Smooth muscle cell (in vitro differentiated cells): ENCODE measurements around the gene NEDD4L. TPM values are rescaled to one million over a fixed set of nuclear protein-coding genes. Genes with fewer than 3 reads are reported as not detected.

Experiments used
- DNase-seq: peaks from one replicate; lab custom pipeline; 2025; ENCODE audit not compliant: unreplicated experiment; lab: John Stamatoyannopoulos, UW
- H2AFZ ChIP-seq: fragments of 200-600 bp; sonication (generic); 2 replicates; pipeline ENCODE4 v1.6.0; 2016; ENCODE audit warnings: antibody characterized with exemption, low read depth, mild to moderate bottlenecking
- H3F3A ChIP-seq: fragments of 200-600 bp; sonication (generic); 2 replicates; pipeline ENCODE4 v1.6.0; 2017; ENCODE audit warnings: antibody characterized with exemption, low read depth
- H3K27ac ChIP-seq: fragments of 200-600 bp; sonication (generic); 2 replicates; pipeline ENCODE4 v1.5.1; 2016; ENCODE audit warnings: low read depth, mild to moderate bottlenecking
- H3K27me3 ChIP-seq: fragments of 200-600 bp; sonication (generic); 2 replicates; pipeline ENCODE4 v1.6.1; 2016; ENCODE audit warnings: low read depth, mild to moderate bottlenecking
- H3K36me3 ChIP-seq: fragments of 200-600 bp; sonication (generic); 2 replicates; pipeline ENCODE4 v1.5.1; 2016; ENCODE audit warnings: low read depth
- H3K4me1 ChIP-seq: fragments of 200-600 bp; sonication (generic); 2 replicates; pipeline ENCODE4 v1.5.1; 2016; ENCODE audit warnings: low read depth
- H3K4me2 ChIP-seq: fragments of 200-600 bp; sonication (generic); 2 replicates; pipeline ENCODE4 v1.6.0; 2016; ENCODE audit warnings: mild to moderate bottlenecking
- H3K4me3 ChIP-seq: fragments of 200-600 bp; sonication (generic); 2 replicates; pipeline ENCODE4 v1.5.1; 2016; ENCODE audit warnings: mild to moderate bottlenecking
- H3K79me2 ChIP-seq: fragments of 200-600 bp; sonication (generic); 2 replicates; pipeline ENCODE4 v1.6.0; 2016; ENCODE audit warnings: low read depth, mild to moderate bottlenecking
- H3K9ac ChIP-seq: fragments of 200-600 bp; sonication (generic); 2 replicates; pipeline ENCODE4 v1.6.0; 2016; ENCODE audit warnings: low read depth
- H3K9me3 ChIP-seq: fragments of 200-600 bp; sonication (generic); replicated peaks from 2 replicates; pipeline ENCODE4 v1.5.1; 2016; ENCODE audit warnings: low read depth
- H4K20me1 ChIP-seq: fragments of 200-600 bp; sonication (generic); 2 replicates; pipeline ENCODE4 v1.6.0; 2016; ENCODE audit warnings: low read depth
- WGBS: methylation state at CpG from one replicate; pipeline ENCODE4 v1.1.7; 2016; ENCODE audit warnings: low lambda C conversion rate; 5-methylcytosine and 5-hydroxymethylcytosine counted together
- polyA plus RNA-seq: library from polyadenylated mRNA; unstranded; fragments of >200 nt; fragmentation: Nextera tagmentation; extraction: Ambion mirVana; gene quantifications from 2 replicates; pipeline ENCODE4 v1.2.1, GENCODE V29; 2016
- total RNA-seq: library from RNA; depleted of rRNA; stranded (reverse); fragments of >200 nt; gene quantifications from 2 replicates; pipeline ENCODE4 v1.2.3, GENCODE V29; 2014
- TF ChIP-seq, protein P1 (sequence below): fragments of 200-600 bp; sonication (generic); IDR thresholded peaks from 2 replicates; pipeline ENCODE4 v1.5.1; 2017; ENCODE audit warnings: borderline replicate concordance, mild to moderate bottlenecking, antibody characterized with exemption; ENCODE audit not compliant: insufficient read depth, poor library complexity, severe bottlenecking

The NEDD4L gene
- total and polyA plus RNA-seq, 2 experiments from 2014 or later = 8.7 to 41.3 TPM

DNA sequence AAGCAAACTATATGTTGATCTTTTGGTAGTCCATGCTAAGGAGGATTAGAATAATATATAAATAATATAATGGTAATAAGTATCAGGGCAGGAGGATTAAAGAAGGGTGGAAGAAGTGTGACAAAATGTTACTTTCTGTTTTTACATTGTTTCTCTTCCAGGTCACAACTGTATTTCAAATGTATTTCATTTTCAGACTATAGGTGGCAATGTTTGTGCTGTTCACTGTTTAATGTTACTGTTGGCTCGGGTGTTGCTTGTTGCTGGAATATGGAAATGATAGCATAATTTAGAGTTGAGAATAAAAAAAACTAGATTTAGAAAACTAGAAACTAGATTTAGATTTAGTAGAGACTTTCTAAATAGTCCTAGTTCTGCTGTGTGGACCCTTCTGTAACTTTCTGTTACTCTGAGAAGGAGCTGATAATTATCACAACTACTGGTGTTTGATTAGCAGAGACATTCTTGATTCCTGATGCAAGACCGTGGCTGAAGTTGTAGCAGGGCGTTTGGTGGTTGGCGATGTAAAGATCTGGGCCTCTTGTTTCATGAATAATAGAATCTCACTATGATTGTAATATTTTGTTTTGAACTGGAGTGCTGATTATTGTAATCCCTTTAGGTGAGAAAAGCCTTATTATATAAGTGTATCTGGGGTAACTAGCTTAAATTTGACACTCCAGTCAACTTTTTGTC, 7.9 kb downstream of the NEDD4L start:
- no peak for DNase-seq
- Histone ChIP-seq H3K9ac (no peak overlapping the region), H3K27me3 (no peaks in the 10 kb centered on the region), H3K4me1 (peaks cover 9% of the 10 kb centered on the region), H3K36me3 (no peaks in the 10 kb centered on the region), H3K4me3 (no peak overlapping the region), H3K9me3 (no peaks in the 10 kb centered on the region), H3F3A (no peaks in the 10 kb centered on the region), H3K4me2 (no peak overlapping the region), H3K27ac (no peak overlapping the region), H2AFZ (no peak overlapping the region), H3K79me2 (no peaks in the 10 kb centered on the region), H4K20me1 (no peaks in the 10 kb centered on the region)
- 65% methylated on average over 4 of the region's 4 CpGs for whole genome bisulfite sequencing
- TF ChIP-seq, protein P1, sequence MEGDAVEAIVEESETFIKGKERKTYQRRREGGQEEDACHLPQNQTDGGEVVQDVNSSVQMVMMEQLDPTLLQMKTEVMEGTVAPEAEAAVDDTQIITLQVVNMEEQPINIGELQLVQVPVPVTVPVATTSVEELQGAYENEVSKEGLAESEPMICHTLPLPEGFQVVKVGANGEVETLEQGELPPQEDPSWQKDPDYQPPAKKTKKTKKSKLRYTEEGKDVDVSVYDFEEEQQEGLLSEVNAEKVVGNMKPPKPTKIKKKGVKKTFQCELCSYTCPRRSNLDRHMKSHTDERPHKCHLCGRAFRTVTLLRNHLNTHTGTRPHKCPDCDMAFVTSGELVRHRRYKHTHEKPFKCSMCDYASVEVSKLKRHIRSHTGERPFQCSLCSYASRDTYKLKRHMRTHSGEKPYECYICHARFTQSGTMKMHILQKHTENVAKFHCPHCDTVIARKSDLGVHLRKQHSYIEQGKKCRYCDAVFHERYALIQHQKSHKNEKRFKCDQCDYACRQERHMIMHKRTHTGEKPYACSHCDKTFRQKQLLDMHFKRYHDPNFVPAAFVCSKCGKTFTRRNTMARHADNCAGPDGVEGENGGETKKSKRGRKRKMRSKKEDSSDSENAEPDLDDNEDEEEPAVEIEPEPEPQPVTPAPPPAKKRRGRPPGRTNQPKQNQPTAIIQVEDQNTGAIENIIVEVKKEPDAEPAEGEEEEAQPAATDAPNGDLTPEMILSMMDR = peak; percentile 9

DNA sequence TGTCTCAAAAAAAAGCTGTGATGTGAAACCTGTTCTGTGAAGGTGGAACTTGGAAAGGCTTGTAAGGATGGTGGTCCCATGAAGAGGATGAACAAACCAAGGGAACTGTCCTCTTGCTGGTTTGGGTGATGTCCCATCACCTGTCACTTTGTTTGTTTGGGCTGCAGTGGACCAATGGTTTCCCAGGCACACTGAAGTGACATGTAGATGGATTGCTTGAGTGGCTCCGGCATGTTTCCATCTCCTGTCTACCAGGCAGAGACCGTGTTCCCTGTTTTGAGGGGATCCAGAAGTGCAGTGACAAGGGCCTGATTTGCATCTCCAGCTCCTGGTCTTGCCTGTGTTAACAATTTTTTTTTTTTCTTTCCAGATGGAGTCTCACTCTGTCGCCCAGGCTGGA, 8.9 kb downstream of the NEDD4L start:
- no peaks in the 10 kb centered on the region for H4K20me1 ChIP-seq
- H3K4me2 ChIP-seq = no peak overlapping the region
- TF ChIP-seq, protein P1 = no peak
- no peaks in the 10 kb centered on the region for H3K79me2 ChIP-seq
- DNase-seq = no peak
- no peaks in the 10 kb centered on the region for H3K9me3 ChIP-seq
- H3K9ac ChIP-seq = no peak overlapping the region
- WGBS = 78% methylated on average over 3 of the region's 3 CpGs
- H3K36me3 ChIP-seq = no peaks in the 10 kb centered on the region
- peaks cover 9% of the 10 kb centered on the region for H3K4me1 ChIP-seq
- H2AFZ ChIP-seq = no peak overlapping the region
- no peak overlapping the region for H3K4me3 ChIP-seq
- no peaks in the 10 kb centered on the region for H3K27me3 ChIP-seq
- H3K27ac ChIP-seq = no peak overlapping the region
- no peaks in the 10 kb centered on the region for H3F3A ChIP-seq

DNA sequence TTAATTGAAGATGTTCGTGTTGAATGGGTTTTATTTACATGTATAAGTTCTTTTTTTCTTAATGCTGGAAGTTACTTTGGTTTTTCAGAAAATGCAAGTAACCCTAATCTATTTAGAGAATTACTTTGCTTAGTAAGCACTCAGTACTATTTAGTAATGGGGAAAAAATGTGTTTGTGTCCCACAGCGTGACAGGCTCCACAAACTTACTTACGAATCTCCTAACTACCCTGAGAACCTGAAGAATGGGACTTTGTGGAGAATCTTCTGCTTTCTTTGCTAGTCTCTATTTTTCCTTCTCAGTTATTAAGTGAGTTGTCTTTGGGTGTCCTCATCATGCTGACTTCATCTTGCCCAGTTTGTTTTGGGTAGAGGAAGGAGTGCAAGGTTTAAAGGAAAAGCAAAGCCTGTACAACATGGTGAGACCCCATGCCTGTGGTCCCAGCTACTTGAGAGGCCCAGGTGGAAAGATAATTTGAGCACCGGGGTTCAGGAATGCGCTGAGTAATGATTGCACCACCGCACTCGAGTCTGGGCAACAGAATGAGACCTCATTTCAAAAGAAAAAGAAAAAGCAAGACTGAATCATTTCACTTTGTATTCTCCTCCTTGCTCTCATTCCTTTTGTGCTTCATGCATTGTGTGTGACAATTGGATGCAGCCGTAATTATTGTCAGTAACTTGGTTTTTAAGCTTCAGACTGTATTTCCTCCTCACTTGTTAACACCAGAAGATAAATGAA, 10.2 kb downstream of the NEDD4L start:
- no peak overlapping the region for H2AFZ ChIP-seq
- WGBS = 39% methylated on average over 8 of the region's 8 CpGs

More for the DNA sequence above, 10.2 kb downstream of the NEDD4L start:
- H3K36me3 ChIP-seq = no peaks in the 10 kb centered on the region
- no peak for DNase-seq
- TF ChIP-seq, protein P1 = no peak
- H4K20me1 ChIP-seq = no peaks in the 10 kb centered on the region
- no peaks in the 10 kb centered on the region for H3K9me3 ChIP-seq
- H3K79me2 ChIP-seq = no peaks in the 10 kb centered on the region
- H3F3A ChIP-seq = no peaks in the 10 kb centered on the region
- no peak overlapping the region for H3K9ac ChIP-seq
- no peak overlapping the region for H3K4me3 ChIP-seq
- H3K27me3 ChIP-seq = no peaks in the 10 kb centered on the region
- peak overlapping the region; percentile 68 for H3K4me2 ChIP-seq
- H3K4me1 ChIP-seq = peaks cover 13% of the 10 kb centered on the region
- peak overlapping the region; percentile 83 for H3K27ac ChIP-seq
